ENCODE results near the gene GPBP1. TPM values are rescaled to one million over a fixed set of nuclear protein-coding genes. Genes with fewer than 3 reads are reported as not detected.
"Not testable (repeated sequence)": the region's sequence is repeated elsewhere in the genome, so short reads cannot be mapped to it uniquely, and the experiment has no call there.

Gene GPBP1
- total RNA-seq, 2 donors from 2014 or later = 91.7 to 108 TPM

DNA sequence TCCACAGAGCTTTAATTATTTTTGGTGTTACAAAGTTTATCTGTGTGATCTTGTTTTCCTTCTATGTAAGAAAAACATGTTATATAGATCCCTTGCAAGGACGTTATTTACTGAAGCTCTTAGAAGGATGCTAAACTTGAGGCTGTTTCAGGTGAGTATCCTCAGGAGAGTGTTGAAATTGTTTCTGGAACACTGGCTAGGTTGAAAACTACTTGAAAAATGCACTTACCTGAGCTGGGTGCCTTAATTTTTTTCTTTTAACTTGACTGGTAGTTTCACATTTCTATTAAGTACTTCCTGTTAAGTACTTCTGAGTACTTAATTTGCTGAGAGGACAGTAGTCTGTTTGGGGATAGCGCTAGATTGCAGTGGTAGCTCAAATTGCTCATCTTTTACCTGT, 18.1 kb downstream of the GPBP1 start:
- Mint-ChIP-seq H3K27ac (no peak overlapping the region), H3K9me3 (no peaks in the 10 kb centered on the region), H3K36me3 (peaks cover 0 to 19% of the 10 kb centered on the region in 2 donors)
- no peak for ATAC-seq
- no peak for DNase-seq (ENCODE audit: low spot score in 2 of 2)

DNA sequence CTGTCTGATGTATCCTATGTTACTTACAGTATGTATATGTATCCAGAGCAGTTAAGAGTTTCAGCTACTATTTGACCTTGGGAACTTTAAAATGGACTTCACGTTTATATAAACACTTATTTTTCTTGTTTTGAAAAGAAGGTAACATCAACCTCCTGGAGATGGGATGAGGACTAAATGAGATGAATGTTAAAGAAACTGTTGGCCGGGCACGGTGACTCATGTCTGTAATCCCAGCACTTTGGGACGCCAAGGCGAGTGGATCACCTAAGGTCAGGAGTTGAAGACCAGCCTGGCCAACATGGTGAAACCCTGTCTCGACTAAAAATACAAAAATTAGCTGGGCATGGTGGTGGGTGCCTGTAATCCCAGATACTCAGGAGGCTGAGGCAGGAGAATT, 19.0 kb downstream of the GPBP1 start:
- not testable (repeated sequence) for DNase-seq (ENCODE audit: low spot score in 2 of 2); ATAC-seq; H3K9me3 Mint-ChIP-seq
- Mint-ChIP-seq H3K36me3 (peaks cover 0 to 19% of the 10 kb centered on the region in 2 donors), H3K27ac (peak overlapping the region; percentile 56 to 61)

DNA sequence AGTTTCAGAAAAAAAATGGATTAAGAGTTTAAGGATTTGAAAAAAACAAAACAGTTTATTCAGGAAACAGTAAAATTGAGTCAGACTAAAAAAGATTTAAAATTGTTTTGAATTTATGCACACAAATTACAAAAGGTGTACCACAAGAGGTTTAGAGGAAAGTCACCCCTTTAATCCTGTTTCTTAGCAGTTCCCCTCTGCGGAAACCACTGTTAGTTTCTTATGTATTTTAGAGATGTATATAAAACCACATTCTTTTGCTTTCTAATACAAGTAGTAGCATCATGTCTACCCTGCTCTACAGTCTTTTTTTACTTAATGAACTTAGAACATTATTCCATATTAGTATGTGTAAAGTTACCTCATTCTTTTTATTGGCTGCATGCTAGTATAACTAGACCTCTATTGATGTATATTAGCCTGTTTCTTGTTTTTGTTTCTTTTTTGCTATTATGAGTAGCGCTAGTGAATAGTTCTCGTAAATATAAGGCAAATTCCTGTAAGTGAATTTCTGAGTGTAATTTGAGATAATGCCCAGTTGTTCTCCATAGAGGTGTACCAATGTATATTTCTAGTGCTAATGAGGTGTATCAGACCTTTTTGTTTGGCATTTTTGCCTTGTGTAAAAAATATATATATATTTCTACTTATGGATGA, 20.0 kb downstream of the GPBP1 start:
- ATAC-seq = peak; percentile 70 to 98
- Mint-ChIP-seq H3K27ac (peak overlapping the region; percentile 56 to 96), H3K36me3 (peaks cover 0 to 19% of the 10 kb centered on the region in 2 donors), H3K9me3 (no peaks in the 10 kb centered on the region)
- DNase-seq (ENCODE audit: low spot score in 2 of 2) = no peak

DNA sequence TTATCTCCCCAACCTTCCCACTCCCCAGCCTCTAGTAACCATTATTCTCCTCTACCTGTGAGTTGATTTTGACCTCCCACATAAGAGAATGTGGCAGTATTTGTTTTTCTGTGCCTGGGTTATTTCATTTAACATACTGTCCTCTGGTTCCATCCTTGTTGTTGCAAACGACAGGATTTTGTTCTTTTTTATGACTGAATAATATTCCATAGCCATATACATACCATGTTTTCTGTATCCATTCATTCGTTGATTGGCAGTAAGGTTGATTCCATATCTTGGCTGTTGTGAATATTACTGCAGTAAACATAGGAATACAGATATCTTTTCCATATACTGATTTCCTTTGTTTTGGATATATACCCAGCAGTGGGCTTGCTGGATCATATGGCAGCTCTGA, 20.8 kb downstream of the GPBP1 start:
- no peak overlapping the region for H3K27ac Mint-ChIP-seq
- H3K9me3 Mint-ChIP-seq = no peaks in the 10 kb centered on the region
- DNase-seq (ENCODE audit: low spot score in 2 of 2) (no peak), ATAC-seq (no peak)
- H3K36me3 Mint-ChIP-seq = peaks cover 0 to 19% of the 10 kb centered on the region in 2 donors

DNA sequence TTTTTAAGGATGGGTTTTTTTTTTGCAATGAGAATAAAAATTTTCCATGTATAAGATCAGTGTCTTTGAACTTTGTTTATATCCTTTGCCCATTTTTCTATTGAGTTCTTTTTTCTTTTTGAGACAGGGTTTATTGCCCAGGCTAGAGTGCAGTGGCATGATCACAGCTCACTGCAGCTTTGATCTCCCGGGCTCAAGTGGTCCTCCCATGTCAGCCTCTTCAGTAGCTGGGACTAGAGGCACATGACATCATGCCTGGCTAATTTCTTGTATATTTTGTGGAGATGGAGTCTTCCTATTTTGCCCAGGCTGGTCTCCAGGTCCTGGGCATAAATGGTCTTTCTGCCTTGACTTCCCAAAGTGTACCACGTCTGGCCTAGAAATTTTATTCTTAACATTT, 21.2 kb downstream of the GPBP1 start:
- H3K27ac Mint-ChIP-seq = no peak overlapping the region
- ATAC-seq = no peak
- no peak for DNase-seq (ENCODE audit: low spot score in 2 of 2)
- peaks cover 0 to 19% of the 10 kb centered on the region in 2 donors for H3K36me3 Mint-ChIP-seq
- H3K9me3 Mint-ChIP-seq = no peaks in the 10 kb centered on the region

DNA sequence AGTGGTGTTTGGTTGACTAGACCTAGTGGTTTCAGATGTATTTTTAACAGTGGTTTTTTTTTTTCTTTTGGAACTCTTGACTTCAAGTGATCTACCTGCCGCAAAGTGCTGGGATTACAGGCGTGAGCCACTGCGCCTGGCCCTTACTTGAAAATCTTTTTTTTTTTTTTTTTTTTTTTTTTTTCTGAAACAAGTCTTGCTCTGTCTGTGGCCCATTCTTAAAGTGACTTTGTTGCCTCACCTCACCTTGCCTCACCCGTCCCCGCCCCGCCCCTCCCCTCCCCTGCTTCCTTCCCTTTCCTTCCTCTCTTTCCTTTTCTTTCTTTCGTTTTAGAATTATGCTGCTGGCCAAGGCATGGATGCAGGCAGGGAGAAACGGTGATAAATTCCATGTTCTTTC, 26.0 kb downstream of the GPBP1 start:
- no peak for DNase-seq (ENCODE audit: low spot score in 2 of 2)
- Mint-ChIP-seq H3K9me3 (no peaks in the 10 kb centered on the region), H3K27ac (peak overlapping the region in 1 of 2 donors; percentile 29), H3K36me3 (peaks cover 0 to 3% of the 10 kb centered on the region in 2 donors)
- peak; percentile 52 to 53 for ATAC-seq

DNA sequence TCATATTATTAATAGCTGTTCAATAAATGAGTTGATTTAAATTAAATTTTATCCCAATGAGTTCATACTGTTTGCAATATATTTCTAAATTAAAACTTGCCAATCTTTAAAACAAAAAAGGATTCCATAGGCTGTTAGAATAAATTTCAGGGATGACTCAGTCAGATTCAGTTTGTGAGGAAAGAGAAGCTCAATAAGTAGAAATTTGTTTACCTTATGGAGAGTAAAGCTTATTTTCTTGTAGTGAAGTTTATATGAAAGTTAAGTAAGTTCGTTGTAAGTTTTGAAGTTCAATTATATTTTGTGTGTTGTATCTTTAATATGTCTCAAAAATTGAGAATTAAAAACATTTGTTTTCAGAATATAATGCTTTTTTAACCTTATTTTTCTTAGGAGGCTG, 29.0 kb downstream of the GPBP1 start:
- Mint-ChIP-seq H3K9me3 (no peaks in the 10 kb centered on the region), H3K27ac (no peak overlapping the region), H3K36me3 (peaks cover 0 to 1% of the 10 kb centered on the region in 2 donors)
- ATAC-seq (no peak), DNase-seq (ENCODE audit: low spot score in 2 of 2) (no peak)

DNA sequence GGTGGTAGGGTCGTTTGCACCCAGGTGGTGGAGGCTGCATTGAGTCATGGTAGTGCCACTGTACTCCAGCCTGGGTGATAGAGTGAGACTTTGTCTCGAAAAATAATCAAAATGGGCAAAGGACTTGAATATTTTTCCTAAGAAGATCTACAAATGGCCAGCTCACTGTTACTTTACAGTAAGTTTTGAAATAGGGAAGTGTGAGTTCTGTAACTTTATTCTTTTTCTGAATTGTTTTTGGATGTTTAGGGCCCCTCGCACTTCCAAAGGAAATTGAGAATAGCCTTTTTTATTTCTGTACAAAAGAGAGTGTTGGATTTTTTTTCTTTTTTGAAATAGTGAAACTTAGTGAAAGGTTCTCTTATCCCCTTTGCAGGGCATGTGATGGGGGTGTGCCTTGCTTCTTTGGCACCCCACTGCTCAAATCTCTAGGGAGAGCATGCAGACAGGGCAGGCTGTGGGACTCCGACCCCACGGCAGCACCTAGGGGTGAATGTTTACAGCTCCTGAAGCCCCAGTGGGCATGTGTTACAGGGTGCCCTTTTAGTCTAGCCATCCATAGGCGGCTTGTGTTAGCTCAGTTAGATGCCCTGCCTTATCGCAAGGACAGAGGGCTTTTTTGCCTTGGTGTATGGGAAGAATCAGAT, 33.3 kb downstream of the GPBP1 start:
- peaks cover 0 to 15% of the 10 kb centered on the region in 2 donors for H3K36me3 Mint-ChIP-seq
- no peak overlapping the region for H3K27ac Mint-ChIP-seq
- DNase-seq (ENCODE audit: low spot score in 2 of 2) = no peak
- H3K9me3 Mint-ChIP-seq = peaks cover 0 to 5% of the 10 kb centered on the region in 2 donors
- ATAC-seq = no peak

DNA sequence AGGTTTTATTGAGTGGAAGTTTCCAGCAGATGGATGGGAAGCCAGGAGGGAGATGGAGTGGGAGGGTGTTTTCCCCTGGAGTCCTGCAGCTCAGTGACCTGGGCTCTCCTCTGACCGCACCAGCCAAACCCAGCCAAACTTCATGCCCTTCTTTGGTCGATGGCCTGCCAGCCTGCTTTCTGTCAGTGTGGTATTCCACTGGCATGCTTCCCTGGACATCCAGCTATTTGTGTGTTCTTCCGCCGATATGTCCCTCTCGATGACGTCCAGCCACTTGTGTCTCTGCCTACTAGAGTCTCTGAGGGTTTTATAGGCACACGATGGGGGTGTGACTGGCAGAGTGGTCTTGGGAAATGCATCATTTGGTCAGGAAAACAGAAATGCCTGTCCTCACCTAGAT, 33.8 kb downstream of the GPBP1 start:
- Mint-ChIP-seq H3K36me3 (peaks cover 0 to 15% of the 10 kb centered on the region in 2 donors), H3K9me3 (peaks cover 0 to 5% of the 10 kb centered on the region in 2 donors), H3K27ac (no peak overlapping the region)
- no peak for ATAC-seq
- no peak for DNase-seq (ENCODE audit: low spot score in 2 of 2)

DNA sequence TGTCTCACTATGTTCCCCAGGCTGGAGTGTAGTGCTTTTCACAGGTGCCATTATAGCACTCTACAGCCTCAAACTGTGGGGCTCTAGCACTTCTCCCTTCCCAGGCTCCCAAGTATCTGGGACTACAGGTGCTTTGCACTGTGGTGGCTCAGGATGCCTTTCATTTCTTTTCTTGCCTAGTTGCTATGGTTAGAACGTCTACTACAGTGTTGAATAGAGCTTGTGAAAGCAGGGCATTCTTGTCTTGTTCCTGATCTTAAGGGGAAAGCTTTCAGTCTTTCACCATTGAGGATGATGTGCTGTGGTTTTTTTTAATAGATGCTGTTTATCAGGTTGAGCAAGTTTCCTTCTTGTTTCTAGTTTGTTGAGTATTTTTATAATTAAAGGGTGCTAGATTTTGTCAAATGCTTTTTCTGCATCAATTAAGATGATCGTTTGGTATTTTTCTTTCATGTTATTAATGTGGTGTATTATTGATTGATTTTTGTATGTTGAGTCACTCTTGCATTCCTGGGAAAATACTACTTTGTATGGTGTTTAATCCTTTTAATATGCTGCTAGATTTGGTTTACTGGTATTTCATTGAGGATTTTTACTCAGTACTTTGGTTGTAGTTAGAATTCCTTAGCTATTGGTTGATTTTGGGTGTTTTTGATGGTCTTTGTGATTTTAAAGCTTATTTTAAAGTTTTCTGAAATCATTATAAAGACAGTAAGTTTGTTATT, 35.6 kb downstream of the GPBP1 start:
- Mint-ChIP-seq H3K27ac (peak overlapping the region; percentile 53 to 69), H3K36me3 (peaks cover 0 to 27% of the 10 kb centered on the region in 2 donors), H3K9me3 (peaks cover 0 to 5% of the 10 kb centered on the region in 2 donors)
- DNase-seq (ENCODE audit: low spot score in 2 of 2) (no peak), ATAC-seq (no peak)

DNA sequence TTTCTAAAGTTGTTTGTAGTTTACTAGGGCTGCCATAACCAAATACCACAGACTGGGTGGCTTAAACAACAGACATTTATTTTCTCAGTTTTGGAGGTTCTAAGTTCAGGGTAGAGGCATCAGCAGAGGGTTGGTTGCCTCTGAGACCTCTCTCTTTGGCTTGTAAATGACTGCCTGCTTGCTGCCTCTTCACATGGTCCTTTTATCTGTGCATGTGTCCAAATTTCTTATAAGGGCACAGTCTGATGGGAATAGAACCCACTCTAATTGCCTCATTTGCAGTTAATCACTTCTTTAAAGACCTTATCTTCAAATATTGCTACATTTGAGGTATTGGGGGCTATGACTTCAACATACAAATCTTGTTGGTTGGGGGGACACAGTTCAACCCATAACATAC, 36.8 kb downstream of the GPBP1 start:
- Mint-ChIP-seq H3K27ac (peak overlapping the region in 1 of 2 donors; percentile 63), H3K9me3 (peaks cover 0 to 5% of the 10 kb centered on the region in 2 donors), H3K36me3 (peaks cover 8 to 37% of the 10 kb centered on the region in 2 donors)
- no peak for DNase-seq (ENCODE audit: low spot score in 2 of 2)
- ATAC-seq = no peak

DNA sequence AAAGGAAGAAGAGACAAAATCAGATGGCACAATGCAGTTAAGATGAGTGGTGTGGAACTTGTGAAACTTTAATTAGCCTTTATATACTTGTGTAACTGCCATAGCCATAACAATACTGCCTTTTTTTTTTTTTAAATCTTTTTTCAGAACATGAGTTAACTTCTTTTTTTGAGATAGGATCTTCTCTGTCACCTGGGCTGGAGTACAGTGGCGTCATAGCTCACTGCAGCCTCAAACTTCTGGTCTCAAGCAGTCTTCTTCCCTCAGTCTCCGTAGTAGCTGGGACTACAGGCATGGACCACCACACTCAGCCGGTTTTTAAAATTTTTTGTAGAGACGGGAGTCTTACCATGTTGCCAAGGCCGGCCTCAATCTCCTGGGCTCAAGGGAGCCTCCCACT, 37.2 kb downstream of the GPBP1 start:
- Mint-ChIP-seq H3K9me3 (peaks cover 0 to 5% of the 10 kb centered on the region in 2 donors), H3K36me3 (peaks cover 8 to 42% of the 10 kb centered on the region in 2 donors), H3K27ac (peak overlapping the region in 1 of 2 donors; percentile 89)
- ATAC-seq (peak in 1 of 2 donors; percentile 7), DNase-seq (ENCODE audit: low spot score in 2 of 2) (no peak)

DNA sequence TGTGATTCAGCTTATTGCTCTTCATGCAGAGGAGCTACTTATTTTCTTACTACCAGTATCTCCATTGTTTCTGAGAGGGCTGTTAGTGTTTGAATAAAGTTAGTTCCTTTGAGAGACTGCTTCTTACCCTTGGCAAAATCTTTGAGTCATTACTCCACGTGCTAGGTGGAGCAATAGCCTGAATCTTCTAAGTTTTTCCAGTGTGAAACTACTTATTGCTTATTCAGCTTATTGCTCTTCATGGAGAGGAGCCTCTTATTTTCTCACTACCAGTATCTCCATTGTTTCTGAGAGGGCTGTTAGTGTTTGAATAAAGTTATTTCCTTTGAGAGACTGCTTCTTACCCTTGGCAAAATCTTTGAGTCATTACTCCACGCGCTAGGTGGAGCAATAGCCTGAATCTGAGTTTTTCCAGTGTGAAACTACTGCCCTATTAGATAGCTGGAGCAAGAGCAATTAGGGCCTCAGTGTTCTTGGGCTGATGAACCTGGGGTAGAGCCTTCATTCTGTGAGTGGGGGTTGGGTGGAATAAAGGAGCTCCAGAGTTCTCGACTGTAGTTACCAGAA, 41.9 kb downstream of the GPBP1 start:
- Mint-ChIP-seq H3K27ac (peak overlapping the region; percentile 39 to 88), H3K36me3 (peaks cover 8 to 30% of the 10 kb centered on the region in 2 donors), H3K9me3 (no peaks in the 10 kb centered on the region)
- DNase-seq (ENCODE audit: low spot score in 2 of 2) = no peak
- ATAC-seq = peak; percentile 41 to 46

DNA sequence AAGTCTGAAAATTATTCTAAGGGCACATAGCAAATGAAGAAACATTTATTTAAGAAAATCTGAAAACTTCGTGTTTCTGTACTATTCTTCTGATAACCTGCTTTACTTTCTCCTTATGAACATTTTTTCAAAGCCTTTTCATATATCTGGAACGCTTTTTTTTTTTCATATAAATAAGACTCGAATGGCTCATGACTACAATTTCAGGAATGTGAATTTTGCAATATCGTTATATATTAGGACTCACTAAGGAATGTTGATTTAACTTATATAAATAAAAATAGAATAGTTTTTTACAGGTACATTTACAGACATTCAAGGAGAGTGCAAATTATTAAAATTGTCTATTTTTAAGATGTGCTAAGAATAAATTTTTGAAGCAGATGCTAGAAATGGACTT, 42.9 kb downstream of the GPBP1 start:
- Mint-ChIP-seq H3K27ac (peak overlapping the region in 1 of 2 donors; percentile 39), H3K9me3 (no peaks in the 10 kb centered on the region), H3K36me3 (peaks cover 8 to 30% of the 10 kb centered on the region in 2 donors)
- ATAC-seq (no peak), DNase-seq (ENCODE audit: low spot score in 2 of 2) (no peak)

DNA sequence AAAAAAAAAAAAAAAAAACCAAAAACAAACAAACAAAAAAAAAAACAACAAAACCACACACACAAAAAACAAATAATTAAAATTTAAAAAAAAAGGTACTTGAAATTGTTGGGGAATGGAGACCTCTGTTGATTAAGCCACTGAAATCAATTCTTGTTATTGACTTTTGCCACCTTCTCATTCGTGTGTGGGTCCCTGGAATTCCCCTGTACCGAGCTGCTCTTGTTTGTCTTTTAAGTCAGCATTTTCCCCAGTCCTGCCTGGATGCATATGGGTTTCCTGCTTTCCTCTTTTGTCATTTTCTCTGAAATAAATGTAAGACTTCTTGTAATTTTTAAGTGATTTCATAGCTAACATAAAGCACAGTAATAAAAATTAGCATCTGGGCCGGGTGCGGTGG, 45.5 kb downstream of the GPBP1 start:
- DNase-seq (ENCODE audit: low spot score in 2 of 2) (no peak), ATAC-seq (peak in 1 of 2 donors; percentile 49)
- no peaks in the 10 kb centered on the region for H3K9me3 Mint-ChIP-seq
- H3K36me3 Mint-ChIP-seq = peaks cover 8 to 19% of the 10 kb centered on the region in 2 donors
- no peak overlapping the region for H3K27ac Mint-ChIP-seq

DNA sequence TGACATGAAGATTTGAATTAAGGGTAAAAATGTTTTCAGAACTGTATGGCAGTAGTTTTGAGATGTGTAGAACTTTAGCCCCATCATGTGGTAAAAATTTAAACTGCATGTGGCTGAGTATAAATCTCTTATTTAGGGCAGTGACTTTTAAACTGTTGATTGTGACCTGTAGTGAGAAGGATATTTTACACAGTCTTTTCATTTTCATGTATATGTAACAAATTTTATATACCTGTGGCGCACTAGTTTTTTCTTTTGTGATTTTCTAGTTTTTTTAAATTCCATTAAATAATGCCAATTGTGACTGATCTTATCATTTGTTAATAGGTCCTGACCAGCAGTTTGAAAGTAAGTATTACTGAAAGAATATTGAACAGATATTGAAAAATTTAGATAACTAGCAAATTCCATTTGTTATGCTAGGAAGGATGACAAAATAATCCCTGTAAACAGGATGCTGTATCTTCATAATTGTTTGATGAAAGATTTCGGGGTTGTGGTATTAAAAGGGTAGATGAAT, 47.2 kb downstream of the GPBP1 start:
- no peaks in the 10 kb centered on the region for H3K9me3 Mint-ChIP-seq
- H3K27ac Mint-ChIP-seq = peak overlapping the region in 1 of 2 donors; percentile 91
- peak in 1 of 2 donors; percentile 66 for DNase-seq (ENCODE audit: low spot score in 2 of 2)
- H3K36me3 Mint-ChIP-seq = peaks cover 0 to 4% of the 10 kb centered on the region in 2 donors
- peak; percentile 30 to 46 for ATAC-seq

DNA sequence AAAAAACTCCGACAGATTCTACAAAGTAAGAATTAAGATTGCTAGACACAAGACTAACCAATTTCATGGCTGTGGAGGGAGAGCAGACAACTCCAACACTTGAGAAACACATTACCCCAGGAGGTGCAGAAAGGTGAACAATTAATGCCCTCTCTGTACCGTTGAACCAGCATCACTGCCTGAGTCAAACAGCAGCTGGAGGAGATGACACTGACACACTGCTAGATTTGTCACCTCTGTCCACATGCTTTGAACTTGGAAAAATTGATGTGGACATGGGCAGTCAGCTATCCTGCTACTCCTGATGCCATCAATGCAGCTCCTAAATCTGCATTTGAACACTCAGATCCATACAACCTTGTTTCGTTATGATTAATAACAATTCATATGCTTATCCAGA, 51.7 kb downstream of the GPBP1 start:
- Mint-ChIP-seq H3K27ac (peak overlapping the region in 1 of 2 donors; percentile 22), H3K36me3 (peaks cover 0 to 14% of the 10 kb centered on the region in 2 donors), H3K9me3 (no peaks in the 10 kb centered on the region)
- DNase-seq (ENCODE audit: low spot score in 2 of 2) (no peak), ATAC-seq (peak; percentile 77 to 90)

Data from activated naive CD4-positive, alpha-beta T cell treated with anti-CD3 and anti-CD28 coated beads, Interleukin-2, amount 50 U/mL, for 72 hours (primary cell).